Stimulated activated CD4-positive, alpha-beta T cell treated with anti-CD3 and anti-CD28 coated beads, TNF-alpha, amount 100 ng/mL, for 4 hours (primary cell): ENCODE measurements around the gene DNAJB5.

Source experiments
- DNase-seq, 3 experiments: peaks; one replicate each; pipeline ENCODE4 v3.0.0-alpha.2; 2020; ENCODE audit warnings: low read depth in 3 of 3

DNAJB5 gene

GRCh38 chr9:34984049-34984448 lies 5.5 kb upstream of the DNAJB5 start:
- DNase-seq, result no peak

- no peak for DNase-seq
Measured at GRCh38 chr9:34985311-34985899, 4.1 kb upstream of the DNAJB5 start.

- DNase-seq, result peak in 2 of 3 experiments; percentile 67 to 70
Measured at GRCh38 chr9:34986540-34987047, 3.0 kb upstream of the DNAJB5 start.

- no peak for DNase-seq
Measured at GRCh38 chr9:34987160-34987901, 2.2 kb upstream of the DNAJB5 start.

- peak in 1 of 3 experiments; percentile 64 for DNase-seq
Measured at GRCh38 chr9:34988218-34989002, 1.1 kb upstream of the DNAJB5 start.

GRCh38 chr9:34989946-34990635 lies 546 bp downstream of the DNAJB5 start:
- peak in 1 of 3 experiments; percentile 39 for DNase-seq

GRCh38 chr9:34990908-34991606 lies 1.5 kb downstream of the DNAJB5 start:
- DNase-seq, result no peak

- no peak for DNase-seq
Measured at GRCh38 chr9:34991607-34992375, 2.2 kb downstream of the DNAJB5 start.

- peak in 2 of 3 experiments; percentile 45 to 63 for DNase-seq
Measured at GRCh38 chr9:34992376-34992951, 2.9 kb downstream of the DNAJB5 start.

GRCh38 chr9:34993502-34994259 lies 4.1 kb downstream of the DNAJB5 start:
- DNase-seq, result no peak

- DNase-seq, result no peak
Measured at GRCh38 chr9:34994260-34994899, 4.8 kb downstream of the DNAJB5 start.

GRCh38 chr9:34994900-34995669 lies 5.5 kb downstream of the DNAJB5 start:
- no peak for DNase-seq

GRCh38 chr9:34995670-34996060 lies 6.1 kb downstream of the DNAJB5 start:
- no peak for DNase-seq

GRCh38 chr9:34996181-34996904 lies 6.8 kb downstream of the DNAJB5 start:
- no peak for DNase-seq

- no peak for DNase-seq
Measured at GRCh38 chr9:34996905-34997279, 7.3 kb downstream of the DNAJB5 start.

- no peak for DNase-seq
Measured at GRCh38 chr9:34997379-34997781, 7.8 kb downstream of the DNAJB5 start.

- no peak for DNase-seq
Measured at GRCh38 chr9:34998266-34998665, 8.7 kb downstream of the DNAJB5 start.
